SU-DHL-6 (cell line): ENCODE data around the gene ESYT2.

Experiments
- H2AFZ ChIP-seq: fragments of 200-600 bp; sonication (generic); 2 replicates; pipeline ENCODE4 v1.6.1; 2014; ENCODE audit warnings: low read depth, mild to moderate bottlenecking, moderate library complexity, mixed read lengths, antibody characterized with exemption, low read length; ENCODE audit not compliant: severe bottlenecking
- H3F3A ChIP-seq: fragments of 200-600 bp; shearing (Covaris generic); 2 replicates; pipeline ENCODE4 v1.6.0; 2016; ENCODE audit warnings: antibody characterized with exemption, mild to moderate bottlenecking; ENCODE audit not compliant: insufficient read depth
- H3K27ac ChIP-seq: fragments of 200-600 bp; sonication (generic); 2 replicates; pipeline ENCODE4 v1.5.1; 2016; ENCODE audit warnings: low read depth, mild to moderate bottlenecking, low read length, moderate library complexity, mixed read lengths
- H3K27me3 ChIP-seq: fragments of 200-600 bp; sonication (generic), shearing (Covaris generic); 2 replicates; pipeline ENCODE4 v1.6.0; 2014; ENCODE audit warnings: mild to moderate bottlenecking, low read length
- H3K36me3 ChIP-seq: fragments of 200-600 bp; sonication (generic); 2 replicates; pipeline ENCODE4 v1.6.1; 2014; ENCODE audit warnings: mild to moderate bottlenecking, low read length, mixed read lengths
- H3K4me2 ChIP-seq: fragments of 300-600, 200-600 bp; shearing (Covaris generic), sonication (generic); 2 replicates; pipeline ENCODE4 v1.6.0; 2014; ENCODE audit warnings: low read length, low read depth, mild to moderate bottlenecking; ENCODE audit not compliant: poor library complexity, severe bottlenecking
- H3K4me3 ChIP-seq: fragments of 200-600 bp; sonication (generic); 2 replicates; pipeline ENCODE4 v1.5.1; 2014; ENCODE audit warnings: antibody characterized with exemption, low read length, mild to moderate bottlenecking, mixed read lengths; ENCODE audit not compliant: insufficient read depth, poor library complexity, severe bottlenecking
- H3K79me2 ChIP-seq: fragments of 200-600 bp; sonication (generic); 2 replicates; pipeline ENCODE4 v1.6.1; 2014; ENCODE audit warnings: mild to moderate bottlenecking, low read length, moderate library complexity; ENCODE audit not compliant: insufficient read depth
- H3K9ac ChIP-seq: fragments of 200-600 bp; sonication (generic); 2 replicates; pipeline ENCODE4 v1.7.0; 2014; ENCODE audit warnings: mild to moderate bottlenecking, low read length
- H3K9me2 ChIP-seq: fragments of 200-600 bp; sonication (generic); replicated peaks from 2 replicates; pipeline ENCODE4 v1.6.1; 2014; ENCODE audit warnings: low read length; ENCODE audit not compliant: insufficient read depth
- H3K9me3 ChIP-seq: fragments of 200-600 bp; sonication (generic); 2 replicates; pipeline ENCODE4 v1.6.1; 2014; ENCODE audit warnings: low read length, mixed read lengths; ENCODE audit not compliant: insufficient read depth
- H4K20me1 ChIP-seq: fragments of 200-600 bp; sonication (generic); 2 replicates; pipeline ENCODE4 v1.6.1; 2014; ENCODE audit warnings: low read depth, mild to moderate bottlenecking, antibody characterized with exemption, low read length, moderate library complexity, mixed read lengths
- CTCF ChIP-seq: fragments of 200-600 bp; sonication (generic); IDR thresholded peaks from one replicate; pipeline ENCODE4 v1.5.1; 2017; ENCODE audit warnings: antibody characterized with exemption, mild to moderate bottlenecking, low read length, moderate library complexity; ENCODE audit not compliant: insufficient read depth, poor library complexity, severe bottlenecking
- EZH2phosphoT487 ChIP-seq: fragments of 200-600 bp; sonication (generic), shearing (Covaris generic); conservative IDR thresholded peaks from 2 replicates; pipeline ENCODE4 v1.6.1; 2018; ENCODE audit warnings: mild to moderate bottlenecking, antibody characterized with exemption, low read length, moderate library complexity, mixed read lengths

ESYT2 gene

GRCh38 chr7:158733775-158734494, 95.4 kb downstream of the ESYT2 start:
- H3F3A ChIP-seq = no peaks in the 10 kb centered on the region
- no peaks in the 10 kb centered on the region for H3K36me3 ChIP-seq
- H3K27ac ChIP-seq = no peak overlapping the region
- H3K79me2 ChIP-seq = no peaks in the 10 kb centered on the region
- TF ChIP-seq CTCF (no peak), EZH2phosphoT487 (no peak)
- no peak overlapping the region for H3K4me2 ChIP-seq
- H3K4me3 ChIP-seq = no peak overlapping the region
- H4K20me1 ChIP-seq = no peaks in the 10 kb centered on the region
- H3K9me2 ChIP-seq = no peaks in the 10 kb centered on the region
- H2AFZ ChIP-seq = no peak overlapping the region
- no peaks in the 10 kb centered on the region for H3K27me3 ChIP-seq
- H3K9me3 ChIP-seq = no peaks in the 10 kb centered on the region
- no peak overlapping the region for H3K9ac ChIP-seq

GRCh38 chr7:158733220-158733519, 96.1 kb downstream of the ESYT2 start:
- Histone ChIP-seq H3K4me3 (no peak overlapping the region), H3K9me3 (no peaks in the 10 kb centered on the region), H3K9me2 (no peaks in the 10 kb centered on the region), H3K27ac (no peak overlapping the region), H3K36me3 (no peaks in the 10 kb centered on the region), H3K79me2 (no peaks in the 10 kb centered on the region), H4K20me1 (no peaks in the 10 kb centered on the region), H3K27me3 (no peaks in the 10 kb centered on the region), H2AFZ (no peak overlapping the region), H3F3A (no peaks in the 10 kb centered on the region), H3K9ac (no peak overlapping the region), H3K4me2 (no peak overlapping the region)
- TF ChIP-seq EZH2phosphoT487 (no peak), CTCF (no peak)

- Histone ChIP-seq H2AFZ (no peak overlapping the region), H4K20me1 (no peaks in the 10 kb centered on the region), H3K4me2 (no peak overlapping the region), H3K4me3 (no peak overlapping the region), H3K27me3 (no peaks in the 10 kb centered on the region), H3K9me3 (no peaks in the 10 kb centered on the region), H3K79me2 (no peaks in the 10 kb centered on the region), H3K9me2 (no peaks in the 10 kb centered on the region), H3K36me3 (no peaks in the 10 kb centered on the region), H3K27ac (no peak overlapping the region), H3K9ac (no peak overlapping the region), H3F3A (no peaks in the 10 kb centered on the region)
- TF ChIP-seq EZH2phosphoT487 (no peak), CTCF (no peak)
These were observed 96.7 kb downstream of the ESYT2 start for GRCh38 chr7:158732494-158733219.
